Heart left ventricle (tissue), 13 donors: Measurements from ENCODE around the gene AAK1.

ENCODE experiments used
- POLR2A ChIP-seq, 2 donors: fragments of 450-650 bp; IDR thresholded peaks; one replicate each; pipeline ENCODE4 v1.6.1; 2017; ENCODE audit warnings: antibody characterized with exemption in 2 of 2, mild to moderate bottlenecking in 2 of 2, moderate library complexity in 2 of 2
- TF ChIP-seq, protein P1 (sequence below), 12 donors: fragments of 200-600 bp; sonication (generic) in 4 of 12; IDR thresholded peaks; one replicate each; pipeline versions ENCODE4 v1.5.0 to v1.8.0; 2018 to 2022; ENCODE audit warnings: antibody characterized with exemption in 12 of 12, mild to moderate bottlenecking in 5 of 12
- donor health status: ischemic (EF 13 %, LVEDD 7.1; RV severe dilation, severe dysfunction).
- donor health status: DM: no; HTN: yes; CAD: no.
- donor health status: DM: no; HTN: no; CAD: no.
- donor health status: ischemic (EF 25% LVEDD 6.9; RV normal size, moderate dysfunction).
- donor health status: ischemic (EF 25% LVEDD 5.7; RV mildly dilated, moderate dysfunction).
- donor health status: ischemic (EF 35%, LVEDD 5.7; RV mildly dilated, moderate dysfunction).
- donor health status: nonischemic (EF 11% LVEDD 7.7; RV severe dilation, severe dysfunction).
- donor health status: DM: yes; HTN: yes; CAD: no.
- donor health status: PGD.
- donor health status: ischemic (EF 29% LVEDD 5.4; RV normal size, mild dysfunction).
- donor health status: nonischemic (EF 23%, LVEDD 6.1; RV moderate dilation, normal function).

DNA sequence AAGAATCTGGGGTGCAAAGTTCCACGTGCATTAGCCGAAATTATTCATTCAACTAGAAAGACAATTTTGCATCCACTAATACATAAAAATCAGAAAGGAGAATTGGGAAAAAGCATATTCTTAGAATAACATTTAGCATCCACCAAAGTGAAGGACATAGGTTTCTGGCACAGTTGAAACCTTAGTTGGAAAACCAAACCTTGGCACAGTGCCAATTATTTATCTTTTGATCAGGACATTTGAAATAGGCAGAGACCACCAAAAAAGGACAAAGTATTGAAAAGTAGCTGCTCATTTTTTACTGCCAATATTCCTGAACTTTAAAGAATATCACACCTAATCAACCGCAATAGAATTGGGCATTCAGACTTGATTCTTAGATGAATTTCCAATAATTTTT lies 180.8 kb downstream of the AAK1 start:
- TF ChIP-seq, protein P1, sequence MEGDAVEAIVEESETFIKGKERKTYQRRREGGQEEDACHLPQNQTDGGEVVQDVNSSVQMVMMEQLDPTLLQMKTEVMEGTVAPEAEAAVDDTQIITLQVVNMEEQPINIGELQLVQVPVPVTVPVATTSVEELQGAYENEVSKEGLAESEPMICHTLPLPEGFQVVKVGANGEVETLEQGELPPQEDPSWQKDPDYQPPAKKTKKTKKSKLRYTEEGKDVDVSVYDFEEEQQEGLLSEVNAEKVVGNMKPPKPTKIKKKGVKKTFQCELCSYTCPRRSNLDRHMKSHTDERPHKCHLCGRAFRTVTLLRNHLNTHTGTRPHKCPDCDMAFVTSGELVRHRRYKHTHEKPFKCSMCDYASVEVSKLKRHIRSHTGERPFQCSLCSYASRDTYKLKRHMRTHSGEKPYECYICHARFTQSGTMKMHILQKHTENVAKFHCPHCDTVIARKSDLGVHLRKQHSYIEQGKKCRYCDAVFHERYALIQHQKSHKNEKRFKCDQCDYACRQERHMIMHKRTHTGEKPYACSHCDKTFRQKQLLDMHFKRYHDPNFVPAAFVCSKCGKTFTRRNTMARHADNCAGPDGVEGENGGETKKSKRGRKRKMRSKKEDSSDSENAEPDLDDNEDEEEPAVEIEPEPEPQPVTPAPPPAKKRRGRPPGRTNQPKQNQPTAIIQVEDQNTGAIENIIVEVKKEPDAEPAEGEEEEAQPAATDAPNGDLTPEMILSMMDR (IDR thresholded peaks at IDR 0.05), result no peak
- TF ChIP-seq POLR2A (IDR thresholded peaks at IDR 0.05), result no peak
